Lung (tissue), 12 donors: ENCODE data around the gene KCNN2. TPM values are rescaled to one million over a fixed set of nuclear protein-coding genes. Genes with fewer than 3 reads are reported as not detected.

ENCODE experiments used
- ATAC-seq: fragments of 200-7000 bp; cut with Tn5 transposase; one replicate; pipeline ENCODE4 v1.9.1; 2020; ENCODE audit warnings: moderate number of reproducible peaks; ENCODE audit not compliant: insufficient read depth, low FRiP score
- DNase-seq, 3 donors: peaks; one replicate each; pipeline ENCODE4 v3.0.0-alpha.2; 2013 to 2017
- H3K27ac ChIP-seq, 2 donors: one replicate each; pipeline ENCODE4 v1.5.1; 2013; ENCODE audit warnings: mild to moderate bottlenecking in 2 of 2, moderate library complexity in 2 of 2, control low read depth in 1 of 2, inconsistent platforms in 1 of 2, low read depth in 1 of 2, low read length in 1 of 2
- H3K27me3 ChIP-seq, 3 donors: one replicate each; pipeline ENCODE4 v1.5.1; 2013; ENCODE audit warnings: low read length in 2 of 3; ENCODE audit not compliant: control insufficient read depth in 3 of 3, insufficient read depth in 3 of 3
- H3K36me3 ChIP-seq, 4 donors: one replicate each; pipeline ENCODE4 v1.5.1; 2013; ENCODE audit warnings: low read length in 4 of 4, mild to moderate bottlenecking in 1 of 4, moderate library complexity in 1 of 4; ENCODE audit not compliant: control insufficient read depth in 4 of 4, insufficient read depth in 4 of 4
- H3K4me1 ChIP-seq, 5 donors: one replicate each; pipeline ENCODE4 v1.5.1; 2013; ENCODE audit warnings: low read length in 5 of 5, mild to moderate bottlenecking in 2 of 5, moderate library complexity in 1 of 5; ENCODE audit not compliant: control insufficient read depth in 5 of 5, insufficient read depth in 5 of 5
- H3K4me3 ChIP-seq: one replicate; pipeline ENCODE4 v1.5.1; 2013; ENCODE audit warnings: mild to moderate bottlenecking, control low read depth, moderate library complexity
- H3K9ac ChIP-seq, 2 donors: one replicate each; pipeline ENCODE4 v1.5.1; 2013; ENCODE audit warnings: low read length in 2 of 2, control low read depth in 1 of 2; ENCODE audit not compliant: insufficient read depth in 1 of 2
- H3K9me3 ChIP-seq, 4 donors: one replicate each; pipeline ENCODE4 v1.5.1; 2013; ENCODE audit warnings: low read length in 3 of 4, mild to moderate bottlenecking in 1 of 4, moderate library complexity in 1 of 4; ENCODE audit not compliant: control insufficient read depth in 4 of 4, insufficient read depth in 3 of 4
- WGBS, 2 donors: extraction: QIAGEN DNeasy Blood & Tissue Kit; methylation state at CpG; one replicate each; pipeline ENCODE4 v1.1.7; 2013; 5-methylcytosine and 5-hydroxymethylcytosine counted together
- polyA plus RNA-seq, 2 donors: library from polyadenylated mRNA; stranded (reverse); fragments of 200-250 nt; gene quantifications; one replicate each; pipeline ENCODE4 v1.2.1, GENCODE V29; 2013
- total RNA-seq, 2 donors: library from RNA; depleted of rRNA in 1 of 2; stranded (reverse); fragments of >200 nt in 1 of 2; gene quantifications; one replicate each; pipeline ENCODE4 v1.2.1, GENCODE V29; 2014 to 2021
- TF ChIP-seq, protein P1 (sequence below): IDR thresholded peaks from 2 replicates; pipeline ENCODE4 v1.5.1; 2012; ENCODE audit warnings: mild to moderate bottlenecking; ENCODE audit errors: control extremely low read depth, extremely low read depth
- donor health status: control.
- donor health status: control.
- donor health status: Bipolar disorder and iron deficiency.
- donor health status: healthy.
- donor health status: DM: yes; HTN: yes; CAD: no.

KCNN2 gene
- total and polyA plus RNA-seq, 4 donors: 0.74 to 4.9 (median 2.4) TPM

DNA sequence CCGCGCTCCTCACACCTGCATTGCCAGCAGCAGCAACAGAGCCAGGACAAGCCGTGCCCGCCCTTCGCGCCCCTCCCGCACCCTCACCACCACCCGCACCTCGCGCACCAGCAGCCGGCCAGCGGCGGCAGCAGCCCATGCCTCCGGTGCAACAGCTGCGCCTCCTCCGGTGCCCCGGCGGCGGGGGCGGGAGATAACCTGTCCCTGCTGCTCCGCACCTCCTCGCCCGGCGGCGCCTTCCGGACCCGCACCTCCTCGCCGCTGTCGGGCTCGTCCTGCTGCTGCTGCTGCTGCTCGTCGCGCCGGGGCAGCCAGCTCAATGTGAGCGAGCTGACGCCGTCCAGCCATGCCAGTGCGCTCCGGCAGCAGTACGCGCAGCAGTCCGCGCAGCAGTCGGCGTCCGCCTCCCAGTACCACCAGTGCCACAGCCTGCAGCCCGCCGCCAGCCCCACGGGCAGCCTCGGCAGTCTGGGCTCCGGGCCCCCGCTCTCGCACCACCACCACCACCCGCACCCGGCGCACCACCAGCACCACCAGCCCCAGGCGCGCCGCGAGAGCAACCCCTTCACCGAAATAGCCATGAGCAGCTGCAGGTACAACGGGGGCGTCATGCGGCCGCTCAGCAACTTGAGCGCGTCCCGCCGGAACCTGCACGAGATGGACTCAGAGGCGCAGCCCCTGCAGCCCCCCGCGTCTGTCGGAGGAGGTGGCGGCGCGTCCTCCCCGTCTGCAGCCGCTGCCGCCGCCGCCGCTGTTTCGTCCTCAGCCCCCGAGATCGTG, 517 bp downstream of the KCNN2 start:
- Histone ChIP-seq H3K4me1 (peaks cover 0 to 10% (median 0%) of the 10 kb centered on the region in 5 donors), H3K27me3 (peaks cover 3 to 49% (median 34%) of the 10 kb centered on the region in 3 donors), H3K9me3 (peaks cover 0 to 2% (median 0%) of the 10 kb centered on the region in 4 donors), H3K27ac (peak overlapping the region in 1 of 2 donors; percentile 71), H3K9ac (no peak overlapping the region), H3K36me3 (no peaks in the 10 kb centered on the region), H3K4me3 (peak overlapping the region; percentile 77)
- ATAC-seq: peak; percentile 10
- TF ChIP-seq, protein P1, sequence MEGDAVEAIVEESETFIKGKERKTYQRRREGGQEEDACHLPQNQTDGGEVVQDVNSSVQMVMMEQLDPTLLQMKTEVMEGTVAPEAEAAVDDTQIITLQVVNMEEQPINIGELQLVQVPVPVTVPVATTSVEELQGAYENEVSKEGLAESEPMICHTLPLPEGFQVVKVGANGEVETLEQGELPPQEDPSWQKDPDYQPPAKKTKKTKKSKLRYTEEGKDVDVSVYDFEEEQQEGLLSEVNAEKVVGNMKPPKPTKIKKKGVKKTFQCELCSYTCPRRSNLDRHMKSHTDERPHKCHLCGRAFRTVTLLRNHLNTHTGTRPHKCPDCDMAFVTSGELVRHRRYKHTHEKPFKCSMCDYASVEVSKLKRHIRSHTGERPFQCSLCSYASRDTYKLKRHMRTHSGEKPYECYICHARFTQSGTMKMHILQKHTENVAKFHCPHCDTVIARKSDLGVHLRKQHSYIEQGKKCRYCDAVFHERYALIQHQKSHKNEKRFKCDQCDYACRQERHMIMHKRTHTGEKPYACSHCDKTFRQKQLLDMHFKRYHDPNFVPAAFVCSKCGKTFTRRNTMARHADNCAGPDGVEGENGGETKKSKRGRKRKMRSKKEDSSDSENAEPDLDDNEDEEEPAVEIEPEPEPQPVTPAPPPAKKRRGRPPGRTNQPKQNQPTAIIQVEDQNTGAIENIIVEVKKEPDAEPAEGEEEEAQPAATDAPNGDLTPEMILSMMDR: no peak
- peak; percentile 19 to 43 (median 28) for DNase-seq
- WGBS, 2 donors: 1 to 2% methylated on average over 57 to 87 of the region's 87 CpGs

DNA sequence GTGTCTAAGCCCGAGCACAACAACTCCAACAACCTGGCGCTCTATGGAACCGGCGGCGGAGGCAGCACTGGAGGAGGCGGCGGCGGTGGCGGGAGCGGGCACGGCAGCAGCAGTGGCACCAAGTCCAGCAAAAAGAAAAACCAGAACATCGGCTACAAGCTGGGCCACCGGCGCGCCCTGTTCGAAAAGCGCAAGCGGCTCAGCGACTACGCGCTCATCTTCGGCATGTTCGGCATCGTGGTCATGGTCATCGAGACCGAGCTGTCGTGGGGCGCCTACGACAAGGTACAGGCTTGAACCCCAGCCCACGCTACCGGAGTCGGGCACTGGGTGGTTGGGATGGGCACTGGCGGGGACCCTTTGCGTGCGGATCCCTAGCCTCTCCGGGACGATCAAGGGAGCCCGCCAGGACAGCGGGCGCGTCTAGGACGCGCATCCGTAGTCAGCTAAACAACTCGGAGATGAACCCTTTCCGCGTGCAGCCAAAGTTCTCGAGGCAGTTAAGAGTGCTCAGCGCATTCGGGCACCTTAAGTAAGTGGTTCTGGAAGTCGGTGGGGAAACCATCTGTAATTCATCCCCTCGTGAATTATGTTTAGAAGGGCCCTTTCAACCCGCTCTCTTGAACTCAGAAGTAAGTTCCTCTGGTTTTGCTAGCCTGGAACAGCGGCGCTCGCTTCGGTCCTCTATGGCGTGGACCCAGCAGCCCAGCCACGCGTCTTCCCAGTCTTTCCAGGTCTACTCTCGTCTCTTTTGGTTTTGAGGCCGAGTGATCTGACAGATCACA, 1.3 kb downstream of the KCNN2 start:
- TF ChIP-seq, protein P1: no peak
- peak overlapping the region; percentile 77 for H3K4me3 ChIP-seq
- peaks cover 0 to 2% (median 0%) of the 10 kb centered on the region in 4 donors for H3K9me3 ChIP-seq
- H3K4me1 ChIP-seq: peaks cover 0 to 10% (median 0%) of the 10 kb centered on the region in 5 donors
- H3K36me3 ChIP-seq: no peaks in the 10 kb centered on the region
- H3K9ac ChIP-seq: no peak overlapping the region
- H3K27ac ChIP-seq: no peak overlapping the region
- DNase-seq (peak in 2 of 3 donors; percentile 13 to 18), ATAC-seq (no peak)
- H3K27me3 ChIP-seq: peaks cover 3 to 47% (median 34%) of the 10 kb centered on the region in 3 donors
- 3 to 4% methylated on average over 62 of the region's 62 CpGs for WGBS, 2 donors

DNA sequence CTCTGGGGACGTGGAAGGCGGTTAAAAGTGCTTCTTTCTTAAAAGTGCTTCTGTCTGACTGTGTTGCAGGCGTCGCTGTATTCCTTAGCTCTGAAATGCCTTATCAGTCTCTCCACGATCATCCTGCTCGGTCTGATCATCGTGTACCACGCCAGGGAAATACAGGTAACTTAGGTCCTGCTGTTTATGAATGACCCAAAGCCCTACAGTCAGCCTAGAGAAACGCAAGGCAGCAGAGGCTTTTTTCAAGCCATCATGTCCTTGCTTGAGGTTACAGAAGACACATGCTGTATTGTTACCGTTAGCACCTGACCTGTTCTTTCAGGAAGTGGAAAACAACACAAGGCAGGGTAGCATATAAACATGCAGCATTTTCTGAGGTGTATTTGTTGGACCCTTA, 2.0 kb downstream of the KCNN2 start:
- TF ChIP-seq, protein P1: no peak
- Histone ChIP-seq H3K27ac (no peak overlapping the region), H3K27me3 (peaks cover 3 to 42% (median 33%) of the 10 kb centered on the region in 3 donors), H3K9me3 (peaks cover 0 to 2% (median 0%) of the 10 kb centered on the region in 4 donors), H3K36me3 (no peaks in the 10 kb centered on the region), H3K4me1 (peaks cover 0 to 10% (median 0%) of the 10 kb centered on the region in 5 donors), H3K4me3 (peak overlapping the region; percentile 48), H3K9ac (no peak overlapping the region)
- no peak for DNase-seq
- WGBS, 2 donors: 3 to 6% methylated on average over 10 of the region's 10 CpGs
- ATAC-seq: no peak
